H1 (cell line): ENCODE data around the gene SLC16A5. TPM values are rescaled to one million over a fixed set of nuclear protein-coding genes. Genes with fewer than 3 reads are reported as not detected.
A peak's percentile ranks its signal among the peaks of the same experiment; 100 is the strongest.
"Not testable (repeated sequence)": the region's sequence is repeated elsewhere in the genome, so short reads cannot be mapped to it uniquely, and the experiment has no call there.

Experiments used
- CTCF ChIA-PET: fragments of 300-600 bp; sonication (Branson Sonifier 250); formaldehyde crosslinking; loops from one replicate; lab custom pipeline; 2021; ENCODE audit not compliant: partially characterized antibody; lab: Charles Lee
- POLR2A ChIA-PET: fragments of 300-600 bp; sonication (Branson Sonifier 250); formaldehyde crosslinking; loops from one replicate; lab custom pipeline; 2021; ENCODE audit warnings: inconsistent platforms; ENCODE audit not compliant: partially characterized antibody; lab: Charles Lee
- DNase-seq, 2 experiments: peaks; one replicate each; pipeline versions ENCODE4 v3.0.0 to v3.0.0-alpha.2; 2010 to 2022; ENCODE audit warnings: low spot score in 2 of 2, low read depth in 1 of 2, mixed read lengths in 1 of 2
- FAIRE-seq: peaks from 2 replicates; lab custom pipeline; 2011; peaks lifted over from hg19 to GRCh38; lab: Jason Lieb, UNC
- H2AFZ ChIP-seq: 2 replicates; pipeline ENCODE4 v1.8.1; 2012; ENCODE audit warnings: low read length, inconsistent platforms
- H2AK5ac ChIP-seq: 2 replicates; pipeline ENCODE4 v1.6.1; 2013; ENCODE audit warnings: low read depth, low read length
- H2BK120ac ChIP-seq: replicated peaks from 2 replicates; pipeline ENCODE3; 2013; ENCODE audit warnings: low read depth, low read length, inconsistent platforms
- H2BK12ac ChIP-seq: 2 replicates; pipeline ENCODE4 v1.6.1; 2013; ENCODE audit warnings: low read depth, low read length
- H2BK15ac ChIP-seq: 2 replicates; pipeline ENCODE4 v1.6.1; 2013; ENCODE audit warnings: low read length
- H2BK20ac ChIP-seq: 2 replicates; pipeline ENCODE4 v1.6.1; 2013; ENCODE audit warnings: low read length
- H2BK5ac ChIP-seq: 2 replicates; pipeline ENCODE4 v1.6.1; 2013; ENCODE audit warnings: low read depth, low read length
- H3K14ac ChIP-seq: 2 replicates; pipeline ENCODE4 v1.6.1; 2013; ENCODE audit warnings: inconsistent platforms; ENCODE audit not compliant: insufficient read length
- H3K18ac ChIP-seq: 2 replicates; pipeline ENCODE4 v1.6.1; 2013; ENCODE audit warnings: low read length; ENCODE audit errors: extremely low read depth
- H3K23ac ChIP-seq: 2 replicates; pipeline ENCODE4 v1.6.1; 2013; ENCODE audit warnings: inconsistent platforms; ENCODE audit not compliant: insufficient read length
- H3K23me2 ChIP-seq: 2 replicates; pipeline ENCODE4 v1.6.1; 2013; ENCODE audit warnings: low read depth, low read length
- H3K27ac ChIP-seq: 2 replicates; pipeline ENCODE4 v1.6.1; 2011; ENCODE audit warnings: low read depth, low read length, inconsistent platforms
- H3K27me3 ChIP-seq, 4 experiments: replicated peaks in 1 of 4; 1 replicate in 1 of 4; 2 replicates in 3 of 4; pipeline versions ENCODE4 v1.6.1 to v1.8.1; 2011 to 2013; ENCODE audit warnings: low read length in 3 of 4, mild to moderate bottlenecking in 3 of 4, inconsistent platforms in 2 of 4, mixed read lengths in 2 of 4, moderate library complexity in 1 of 4; ENCODE audit not compliant: control insufficient read depth in 3 of 4, insufficient read depth in 3 of 4; ENCODE audit errors: extremely low read depth in 1 of 4
- H3K36me3 ChIP-seq, 4 experiments: 2 replicates each; pipeline versions ENCODE4 v1.6.1 to v1.8.1; 2011 to 2013; ENCODE audit warnings: mild to moderate bottlenecking in 4 of 4, low read length in 3 of 4, moderate library complexity in 2 of 4, control low read depth in 1 of 4, inconsistent platforms in 1 of 4; ENCODE audit not compliant: insufficient read depth in 4 of 4, control insufficient read depth in 2 of 4
- H3K4ac ChIP-seq: replicated peaks from 2 replicates; pipeline ENCODE3; 2013; ENCODE audit warnings: low read length, low read depth, mixed read lengths, inconsistent platforms; ENCODE audit not compliant: insufficient read length
- H3K4me1 ChIP-seq, 4 experiments: replicated peaks in 1 of 4; 1 replicate in 1 of 4; 2 replicates in 3 of 4; pipeline versions ENCODE4 v1.6.1 to v1.8.1; 2011 to 2013; ENCODE audit warnings: low read length in 3 of 4, inconsistent platforms in 2 of 4, mixed read lengths in 1 of 4; ENCODE audit not compliant: insufficient read depth in 4 of 4, control insufficient read depth in 3 of 4
- H3K4me2 ChIP-seq, 2 experiments: 2 replicates each; pipeline versions ENCODE4 v1.6.1 to v1.8.1; 2011 to 2013; ENCODE audit warnings: low read depth in 2 of 2, low read length in 2 of 2, control low read depth in 1 of 2, inconsistent platforms in 1 of 2, mild to moderate bottlenecking in 1 of 2; ENCODE audit not compliant: insufficient read depth in 1 of 2
- H3K4me3 ChIP-seq, 4 experiments: fragments of 200-600, 300-600 bp in 1 of 4; sonication (generic), shearing (Covaris generic), sonication (Bioruptor Twin) in 1 of 4; 2 replicates each; pipeline versions ENCODE4 v1.5.1 to v1.8.1; 2011 to 2016; ENCODE audit warnings: low read length in 4 of 4, low read depth in 3 of 4, control low read depth in 2 of 4, inconsistent platforms in 2 of 4, mild to moderate bottlenecking in 2 of 4, mixed read lengths in 1 of 4, moderate library complexity in 1 of 4; ENCODE audit not compliant: insufficient read depth in 2 of 4; ENCODE audit errors: extremely low read depth in 1 of 4
- H3K56ac ChIP-seq: replicated peaks from 2 replicates; pipeline ENCODE3; 2013; ENCODE audit warnings: low read depth, mild to moderate bottlenecking, mixed read lengths, low read length, inconsistent platforms; ENCODE audit not compliant: insufficient read length
- H3K79me1 ChIP-seq: 2 replicates; pipeline ENCODE4 v1.6.1; 2013; ENCODE audit warnings: low read depth, low read length, control low read depth
- H3K79me2 ChIP-seq, 2 experiments: 2 replicates each; pipeline versions ENCODE4 v1.6.1 to v1.8.1; 2012 to 2013; ENCODE audit warnings: low read length in 2 of 2, mild to moderate bottlenecking in 2 of 2, inconsistent platforms in 1 of 2; ENCODE audit not compliant: insufficient read depth in 2 of 2, control insufficient read depth in 1 of 2
- H3K9ac ChIP-seq, 4 experiments: replicated peaks in 1 of 4; 1 replicate in 1 of 4; 2 replicates in 3 of 4; pipeline versions ENCODE4 v1.6.1 to v1.8.1; 2011 to 2013; ENCODE audit warnings: low read depth in 3 of 4, low read length in 3 of 4, control low read depth in 2 of 4, mild to moderate bottlenecking in 2 of 4, moderate library complexity in 2 of 4, inconsistent platforms in 1 of 4; ENCODE audit errors: extremely low read depth in 1 of 4
- H3K9me3 ChIP-seq, 2 experiments: 2 replicates each; pipeline versions ENCODE4 v1.6.1 to v1.8.1; 2012 to 2013; ENCODE audit warnings: mild to moderate bottlenecking in 2 of 2, moderate library complexity in 2 of 2, control low read depth in 1 of 2, inconsistent platforms in 1 of 2, low read depth in 1 of 2, low read length in 1 of 2, mixed read lengths in 1 of 2; ENCODE audit not compliant: insufficient read depth in 2 of 2
- H4K20me1 ChIP-seq, 2 experiments: replicated peaks in 1 of 2; 2 replicates each; pipeline versions ENCODE3 to v1.8.1; 2011 to 2013; ENCODE audit warnings: inconsistent platforms in 2 of 2, low read length in 2 of 2, mild to moderate bottlenecking in 1 of 2; ENCODE audit not compliant: insufficient read depth in 2 of 2, control insufficient read depth in 1 of 2
- H4K5ac ChIP-seq: 2 replicates; pipeline ENCODE4 v1.6.1; 2013; ENCODE audit warnings: low read length, low read depth, mixed read lengths, inconsistent platforms; ENCODE audit not compliant: insufficient read length
- H4K8ac ChIP-seq: 2 replicates; pipeline ENCODE4 v1.8.0; 2013; ENCODE audit warnings: mild to moderate bottlenecking, moderate library complexity, low read length, inconsistent platforms; ENCODE audit not compliant: insufficient read depth; ENCODE audit errors: extremely low read depth
- H4K91ac ChIP-seq: replicated peaks from 2 replicates; pipeline ENCODE3; 2013; ENCODE audit warnings: low read length, mixed read lengths, inconsistent platforms; ENCODE audit not compliant: insufficient read length
- CEBPB ChIP-seq: IDR thresholded peaks from 2 replicates; pipeline ENCODE4 v1.6.1; 2012; ENCODE audit warnings: low read depth, low read length
- WGBS, 2 experiments: shearing (Covaris generic) in 1 of 2; methylation state at CpG; one replicate each; pipeline versions ENCODE4 v1.1.6 to v1.1.7; 2013 to 2015; ENCODE audit warnings: low lambda C conversion rate in 2 of 2, mixed read lengths in 2 of 2, inconsistent platforms in 1 of 2, low coverage in 1 of 2, missing lambda C conversion rate in 1 of 2; ENCODE audit not compliant: insufficient replicate concordance in 2 of 2, insufficient coverage in 1 of 2, insufficient read length in 1 of 2; ENCODE audit errors: extremely low coverage in 1 of 2, missing lambda C conversion rate in 1 of 2; 5-methylcytosine and 5-hydroxymethylcytosine counted together
- polyA plus RNA-seq, 7 experiments: library from polyadenylated mRNA; depleted of rRNA in 3 of 7; stranded (reverse) in 5 of 7; unstranded in 2 of 7; fragments of >200 nt in 5 of 7; fragments of 200-250 nt in 2 of 7; gene quantifications; 1 replicate in 5 of 7; 2 replicates in 1 of 7; 4 replicates in 1 of 7; pipeline versions ENCODE4 v1.2.1 to v1.2.3, GENCODE V29; 2011 to 2013; ENCODE audit warnings: missing spikeins in 2 of 7, mixed read lengths in 2 of 7
- total RNA-seq: library from RNA; stranded (reverse); fragmentation: NEBNext Ultra II Directional; extraction: Animal tissue kit (Norgen Biotek cat#: 25700); gene quantifications from 2 replicates; pipeline ENCODE4 v1.2.1, GENCODE V29; 2021

Gene SLC16A5
- total and polyA plus RNA-seq, 2 of the 8 experiments (the other 6 are each of a cell fraction or from before 2014, with no cell fraction given): 17.1 to 34.7 TPM

DNA sequence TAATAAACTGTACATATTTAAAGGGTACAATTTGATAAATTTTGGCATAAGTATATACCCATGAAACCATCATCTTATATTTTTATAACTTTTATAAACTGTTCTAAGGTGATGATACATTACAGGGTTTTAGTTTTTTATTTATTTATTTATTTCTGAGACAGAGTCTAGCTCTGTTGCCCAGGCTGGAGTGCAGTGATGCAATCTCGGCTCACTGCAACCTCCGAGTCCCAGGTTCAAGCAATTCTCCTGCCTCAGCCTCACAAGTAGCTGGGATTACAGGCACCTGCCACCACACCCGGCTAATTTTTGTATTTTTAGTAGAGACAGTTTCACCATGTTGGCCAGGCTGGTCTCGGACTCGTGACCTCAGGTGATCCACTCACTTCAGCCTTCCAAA lies 40.2 kb downstream of the SLC16A5 start:
- H4K5ac ChIP-seq, H4K8ac ChIP-seq, H3K9ac ChIP-seq, H3K79me2 ChIP-seq, H2BK5ac ChIP-seq, H2AK5ac ChIP-seq, H2BK20ac ChIP-seq, H3K56ac ChIP-seq, H3K18ac ChIP-seq, H2BK15ac ChIP-seq, FAIRE-seq, DNase-seq, H3K27ac ChIP-seq, H2AFZ ChIP-seq, H3K79me1 ChIP-seq, H3K4me2 ChIP-seq, H3K4me1 ChIP-seq, H4K91ac ChIP-seq, H3K4me3 ChIP-seq, H2BK12ac ChIP-seq, H2BK120ac ChIP-seq, H3K27me3 ChIP-seq, H3K23me2 ChIP-seq, H3K23ac ChIP-seq, H3K4ac ChIP-seq, H3K9me3 ChIP-seq, H3K14ac ChIP-seq: not testable (repeated sequence)
- 94% methylated on average over 5 of the region's 5 CpGs; no CpG with 5 or more reads in 1 of the 2 experiments for WGBS, 2 experiments
- H4K20me1 ChIP-seq: peaks cover 8 to 11% of the 10 kb centered on the region in 2 experiments
- 0 out of 2 replicates have a peak, but pooled peaks have one; percentile 31 for TF ChIP-seq CEBPB
- H3K36me3 ChIP-seq: peaks cover 0 to 10% (median 6%) of the 10 kb centered on the region in 4 experiments; a peak in 6 of 8 replicates
- ChIA-PET POLR2A (interaction anchor here (0.8 to 13.9 kb wide), 10 partner anchors 10 to 171 kb away, joined by 3 to 134 read pairs (median 6); partner anchors contain the start of genes JPT1 and SLC16A5), CTCF (interaction anchor here (0.8 to 12.9 kb wide), 4 partner anchors 8 to 23 kb away, joined by 3 to 239 read pairs (median 24); partner anchors contain the start of gene ARMC7)
